ENCODE results near the gene CAPN13.

GRCh38 chr2:30706534-30707303, 100.5 kb downstream of the CAPN13 start:
- peak; percentile 73; the same call in 1 of the 2 replicates for TF ChIP-seq YY1 (IDR thresholded peaks at IDR 0.05; ENCODE audit: low read depth, low read length)
- no peak for TF ChIP-seq POLR2A (IDR thresholded peaks at IDR 0.05; ENCODE audit: low read depth, low read length)
- TF ChIP-seq RELA (IDR thresholded peaks at IDR 0.05; ENCODE audit: borderline replicate concordance, partially characterized antibody) = no peak
- TF ChIP-seq CTCF (IDR thresholded peaks at IDR 0.05 in 2 of 3, conservative IDR thresholded peaks at IDR 0.05 in 1 of 3; ENCODE audit: control insufficient read depth in 2 of 3, extremely low read depth in 1 of 3, insufficient read depth in 1 of 3, low read depth in 3 of 3, low read length in 3 of 3) = peak; percentile 76 to 93 (median 77)

Data from GM12878 (cell line).